ENCODE data around the gene SCLT1. TPM values are rescaled to one million over a fixed set of nuclear protein-coding genes. Genes with fewer than 3 reads are reported as not detected.

The SCLT1 gene
- total and polyA plus RNA-seq, 2 of the 13 experiments (the other 11 are each of a cell fraction or from before 2014, with no cell fraction given): 1.5 to 8.7 TPM

DNA sequence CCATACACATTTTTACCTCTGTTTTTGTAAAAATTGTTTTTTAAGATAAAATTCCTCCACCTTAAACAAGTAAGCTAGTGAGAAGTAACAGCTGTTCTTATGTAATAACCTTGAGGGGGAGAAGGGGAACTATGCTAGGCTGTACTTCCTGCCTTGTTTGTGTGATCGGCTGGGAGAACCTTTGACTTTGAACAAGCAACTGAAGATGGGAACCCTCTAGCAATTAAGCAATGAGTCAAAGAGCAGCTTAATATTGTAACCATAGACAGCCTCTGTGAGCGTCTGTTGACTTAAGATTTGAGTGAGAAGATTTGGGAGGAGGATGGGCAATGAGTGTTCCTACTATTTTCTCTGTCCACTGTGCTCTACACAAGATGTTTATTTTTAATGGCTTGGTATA lies 135.1 kb downstream of the SCLT1 start (continued):
- TF ChIP-seq NFATC3 (CRISPR knock-in tag; IDR thresholded peaks at IDR 0.05) (no peak), ZNF431 (CRISPR knock-in tag; IDR thresholded peaks at IDR 0.05; ENCODE audit: borderline replicate concordance, low read depth) (no peak), KMT2B (CRISPR knock-in tag; IDR thresholded peaks at IDR 0.05) (0 out of 2 replicates have a peak, but pooled peaks have one; percentile 30), LCORL (IDR thresholded peaks at IDR 0.05) (0 out of 2 replicates have a peak, but pooled peaks have one; percentile 13), LCORL (CRISPR knock-in tag; IDR thresholded peaks at IDR 0.05) (0 out of 2 replicates have a peak, but pooled peaks have one; percentile 39), SIX1 (CRISPR knock-in tag; IDR thresholded peaks at IDR 0.05; ENCODE audit: borderline replicate concordance) (peak; percentile 87), ZNF274 (CRISPR knock-in tag; IDR thresholded peaks at IDR 0.05) (no peak), KDM5B (CRISPR knock-in tag; IDR thresholded peaks at IDR 0.05; ENCODE audit: borderline replicate concordance) (no peak), ZNF768 (CRISPR knock-in tag; IDR thresholded peaks at IDR 0.05) (no peak), TIGD3 (CRISPR knock-in tag; IDR thresholded peaks at IDR 0.05; ENCODE audit: borderline replicate concordance) (no peak), SETDB1 (CRISPR knock-in tag; IDR thresholded peaks at IDR 0.05; ENCODE audit: borderline replicate concordance) (no peak), ZNF12 (CRISPR knock-in tag; IDR thresholded peaks at IDR 0.05) (no peak), IRF9 (CRISPR knock-in tag; IDR thresholded peaks at IDR 0.05; ENCODE audit: borderline replicate concordance) (no peak), TCF12 (IDR thresholded peaks at IDR 0.05) (no peak), TCF12 (CRISPR knock-in tag; IDR thresholded peaks at IDR 0.05) (no peak), SALL2 (CRISPR knock-in tag; IDR thresholded peaks at IDR 0.05) (no peak), SMYD3 (CRISPR knock-in tag; IDR thresholded peaks at IDR 0.05) (no peak), HNF4G (IDR thresholded peaks at IDR 0.05; ENCODE audit: borderline replicate concordance, low read depth, low read length) (peak; percentile 88), HNF4G (CRISPR knock-in tag; IDR thresholded peaks at IDR 0.05; ENCODE audit: borderline replicate concordance, low read depth) (no peak), ZMYM2 (CRISPR knock-in tag; IDR thresholded peaks at IDR 0.05) (peak; percentile 70; the same call in 1 of the 2 replicates), ZNF639 (CRISPR knock-in tag; conservative IDR thresholded peaks at IDR 0.05) (no peak), KDM1A (CRISPR knock-in tag; IDR thresholded peaks at IDR 0.05) (no peak), POGZ (CRISPR knock-in tag; IDR thresholded peaks at IDR 0.05) (peak; percentile 86), GATAD2A (CRISPR knock-in tag; IDR thresholded peaks at IDR 0.05) (peak; percentile 80)
- TF ChIP-seq, protein P1, sequence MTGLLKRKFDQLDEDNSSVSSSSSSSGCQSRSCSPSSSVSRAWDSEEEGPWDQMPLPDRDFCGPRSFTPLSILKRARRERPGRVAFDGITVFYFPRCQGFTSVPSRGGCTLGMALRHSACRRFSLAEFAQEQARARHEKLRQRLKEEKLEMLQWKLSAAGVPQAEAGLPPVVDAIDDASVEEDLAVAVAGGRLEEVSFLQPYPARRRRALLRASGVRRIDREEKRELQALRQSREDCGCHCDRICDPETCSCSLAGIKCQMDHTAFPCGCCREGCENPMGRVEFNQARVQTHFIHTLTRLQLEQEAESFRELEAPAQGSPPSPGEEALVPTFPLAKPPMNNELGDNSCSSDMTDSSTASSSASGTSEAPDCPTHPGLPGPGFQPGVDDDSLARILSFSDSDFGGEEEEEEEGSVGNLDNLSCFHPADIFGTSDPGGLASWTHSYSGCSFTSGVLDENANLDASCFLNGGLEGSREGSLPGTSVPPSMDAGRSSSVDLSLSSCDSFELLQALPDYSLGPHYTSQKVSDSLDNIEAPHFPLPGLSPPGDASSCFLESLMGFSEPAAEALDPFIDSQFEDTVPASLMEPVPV (CRISPR knock-in tag; IDR thresholded peaks at IDR 0.05): no peak
- TF ChIP-seq, protein P2, sequence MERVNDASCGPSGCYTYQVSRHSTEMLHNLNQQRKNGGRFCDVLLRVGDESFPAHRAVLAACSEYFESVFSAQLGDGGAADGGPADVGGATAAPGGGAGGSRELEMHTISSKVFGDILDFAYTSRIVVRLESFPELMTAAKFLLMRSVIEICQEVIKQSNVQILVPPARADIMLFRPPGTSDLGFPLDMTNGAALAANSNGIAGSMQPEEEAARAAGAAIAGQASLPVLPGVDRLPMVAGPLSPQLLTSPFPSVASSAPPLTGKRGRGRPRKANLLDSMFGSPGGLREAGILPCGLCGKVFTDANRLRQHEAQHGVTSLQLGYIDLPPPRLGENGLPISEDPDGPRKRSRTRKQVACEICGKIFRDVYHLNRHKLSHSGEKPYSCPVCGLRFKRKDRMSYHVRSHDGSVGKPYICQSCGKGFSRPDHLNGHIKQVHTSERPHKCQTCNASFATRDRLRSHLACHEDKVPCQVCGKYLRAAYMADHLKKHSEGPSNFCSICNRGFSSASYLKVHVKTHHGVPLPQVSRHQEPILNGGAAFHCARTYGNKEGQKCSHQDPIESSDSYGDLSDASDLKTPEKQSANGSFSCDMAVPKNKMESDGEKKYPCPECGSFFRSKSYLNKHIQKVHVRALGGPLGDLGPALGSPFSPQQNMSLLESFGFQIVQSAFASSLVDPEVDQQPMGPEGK (CRISPR knock-in tag; IDR thresholded peaks at IDR 0.05): 0 out of 2 replicates have a peak, but pooled peaks have one; percentile 26

All from HepG2 (cell line).